Measurements from ENCODE around the gene PAIP1. TPM values are rescaled to one million over a fixed set of nuclear protein-coding genes. Genes with fewer than 3 reads are reported as not detected.
A peak's percentile ranks its signal among the peaks of the same experiment; 100 is the strongest.
"Not testable (repeated sequence)": the region's sequence is repeated elsewhere in the genome, so short reads cannot be mapped to it uniquely, and the experiment has no call there.

The PAIP1 gene
- total and polyA plus RNA-seq, 7 donors, result 99.6 to 202 (median 141) TPM

GRCh38 chr5:43555895-43556606 lies 826 bp downstream of the PAIP1 start:
- intact Hi-C loops (cut with DNase I), result loop anchor here (2.0 kb wide), 2 partner anchors 43 to 47 kb away; partner anchors contain the start of gene NNT (in 1 of the 2)
- Histone ChIP-seq H3K4me1 (peaks cover 38% of the 10 kb centered on the region), H3K36me3 (ENCODE audit: insufficient read depth in 1 of 2, low read depth in 1 of 2) (peaks cover 3 to 44% of the 10 kb centered on the region in 2 donors), H3K27me3 (ENCODE audit: insufficient read depth in 3 of 3, low read length in 2 of 3) (no peaks in the 10 kb centered on the region), H3K4me3 (peak overlapping the region; percentile 93), H3K9me3 (no peaks in the 10 kb centered on the region), H3K27ac (peak overlapping the region; percentile 98)
- TF ChIP-seq CTCF (IDR thresholded peaks at IDR 0.05), result no peak
- peak; percentile 57 to 65 (median 63) for ATAC-seq
- peak; percentile 47 to 78 for DNase-seq
- WGBS, 3 donors, result 0 to 1% (median 1%) methylated on average over 43 to 44 of the region's 44 CpGs

- Histone ChIP-seq H3K4me1 (peaks cover 45% of the 10 kb centered on the region), H3K9me3 (no peaks in the 10 kb centered on the region), H3K27ac (peak overlapping the region; percentile 98), H3K36me3 (ENCODE audit: insufficient read depth in 1 of 2, low read depth in 1 of 2) (peaks cover 3 to 57% of the 10 kb centered on the region in 2 donors), H3K4me3 (peak overlapping the region; percentile 93), H3K27me3 (ENCODE audit: insufficient read depth in 3 of 3, low read length in 2 of 3) (no peaks in the 10 kb centered on the region)
- ATAC-seq (no peak), DNase-seq (no peak)
- 38 to 67% (median 57%) methylated on average over 1 of the region's 1 CpG for WGBS, 3 donors
- intact Hi-C loops (cut with DNase I), result no loop called here
- TF ChIP-seq CTCF (IDR thresholded peaks at IDR 0.05), result no peak
Measured at GRCh38 chr5:43554497-43554896, 2.4 kb downstream of the PAIP1 start.

- DNase-seq, result no peak
- no peak for TF ChIP-seq CTCF (IDR thresholded peaks at IDR 0.05)
- Histone ChIP-seq H3K36me3 (ENCODE audit: insufficient read depth in 1 of 2, low read depth in 1 of 2) (peaks cover 7 to 64% of the 10 kb centered on the region in 2 donors), H3K4me3 (peak overlapping the region; percentile 93), H3K4me1 (peaks cover 48% of the 10 kb centered on the region), H3K27ac (peak overlapping the region; percentile 98), H3K9me3 (no peaks in the 10 kb centered on the region), H3K27me3 (ENCODE audit: insufficient read depth in 3 of 3, low read length in 2 of 3) (no peaks in the 10 kb centered on the region)
- WGBS, 3 donors, result 24 to 57% (median 36%) methylated on average over 2 of the region's 2 CpGs
- ATAC-seq, result peak in 2 of 4 donors; percentile 7 to 34
- intact Hi-C loops (cut with DNase I), result no loop called here
Measured at GRCh38 chr5:43553381-43553780, 3.5 kb downstream of the PAIP1 start.

GRCh38 chr5:43551731-43552130 lies 5.1 kb downstream of the PAIP1 start:
- no peak for ATAC-seq
- Histone ChIP-seq H3K27me3 (ENCODE audit: insufficient read depth in 3 of 3, low read length in 2 of 3) (no peaks in the 10 kb centered on the region), H3K4me3 (peak overlapping the region; percentile 8), H3K36me3 (ENCODE audit: insufficient read depth in 1 of 2, low read depth in 1 of 2) (peaks cover 11 to 77% of the 10 kb centered on the region in 2 donors), H3K9me3 (no peaks in the 10 kb centered on the region), H3K27ac (no peak overlapping the region), H3K4me1 (peaks cover 50% of the 10 kb centered on the region)
- 61 to 68% (median 68%) methylated on average over 2 of the region's 2 CpGs for WGBS, 3 donors
- intact Hi-C loops (cut with DNase I), result no loop called here
- TF ChIP-seq CTCF (IDR thresholded peaks at IDR 0.05), result no peak
- DNase-seq, result no peak

GRCh38 chr5:43549272-43549671 lies 7.6 kb downstream of the PAIP1 start:
- 93 to 94% (median 94%) methylated on average over 8 of the region's 8 CpGs for WGBS, 3 donors
- H3K27ac ChIP-seq; H3K9me3 ChIP-seq; ATAC-seq; H3K4me3 ChIP-seq; H3K27me3 ChIP-seq (ENCODE audit: insufficient read depth in 3 of 3, low read length in 2 of 3); intact Hi-C loops (cut with DNase I); DNase-seq: not testable (repeated sequence)
- Histone ChIP-seq H3K36me3 (ENCODE audit: insufficient read depth in 1 of 2, low read depth in 1 of 2) (peaks cover 8 to 89% of the 10 kb centered on the region in 2 donors), H3K4me1 (peaks cover 35% of the 10 kb centered on the region)

Measured in psoas muscle (tissue), 8 donors.